Activated CD8-positive, alpha-beta memory T cell treated with anti-CD3 and anti-CD28 coated beads for 4 hours (primary cell): ENCODE measurements around the gene ZNF341.
A peak's percentile ranks its signal among the peaks of the same experiment; 100 is the strongest.
"Not testable (repeated sequence)": the region's sequence is repeated elsewhere in the genome, so short reads cannot be mapped to it uniquely, and the experiment has no call there.

ENCODE experiments used
- DNase-seq, 2 donors: peaks; one replicate each; pipeline ENCODE4 v3.0.0-alpha.2; 2020; ENCODE audit warnings: low read depth in 2 of 2

ZNF341 gene

DNA sequence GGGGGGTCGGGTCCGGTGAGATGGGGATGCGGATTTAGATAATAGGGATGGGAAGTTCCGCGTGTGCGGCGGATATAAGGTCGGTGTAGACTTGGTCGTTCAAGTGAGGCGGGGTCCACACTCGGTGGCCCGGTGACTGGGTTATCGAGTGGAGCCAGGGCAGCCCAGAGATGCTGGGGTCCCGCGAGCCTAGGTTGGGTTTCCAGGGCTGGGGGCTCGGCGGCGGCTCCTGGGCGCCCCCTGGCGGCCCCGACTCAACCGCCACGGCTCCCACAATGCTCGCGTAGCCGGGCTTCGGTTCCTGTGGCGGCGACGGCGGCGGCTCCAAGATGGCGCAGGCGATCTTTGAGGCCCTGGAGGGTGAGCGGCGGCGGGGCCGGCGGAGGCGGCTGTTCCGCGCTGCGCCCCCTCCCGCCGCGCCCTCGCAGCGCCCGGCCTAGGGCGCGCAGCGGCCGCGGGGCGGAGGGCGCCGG lies at the start of gene ZNF341:
TSS of gene ZNF341 (plus strand) at position 304 of the 473 bp plus-strand sequence. CDS start at position 330, 26 bp downstream.
- DNase-seq: peak; percentile 73 to 78

DNA sequence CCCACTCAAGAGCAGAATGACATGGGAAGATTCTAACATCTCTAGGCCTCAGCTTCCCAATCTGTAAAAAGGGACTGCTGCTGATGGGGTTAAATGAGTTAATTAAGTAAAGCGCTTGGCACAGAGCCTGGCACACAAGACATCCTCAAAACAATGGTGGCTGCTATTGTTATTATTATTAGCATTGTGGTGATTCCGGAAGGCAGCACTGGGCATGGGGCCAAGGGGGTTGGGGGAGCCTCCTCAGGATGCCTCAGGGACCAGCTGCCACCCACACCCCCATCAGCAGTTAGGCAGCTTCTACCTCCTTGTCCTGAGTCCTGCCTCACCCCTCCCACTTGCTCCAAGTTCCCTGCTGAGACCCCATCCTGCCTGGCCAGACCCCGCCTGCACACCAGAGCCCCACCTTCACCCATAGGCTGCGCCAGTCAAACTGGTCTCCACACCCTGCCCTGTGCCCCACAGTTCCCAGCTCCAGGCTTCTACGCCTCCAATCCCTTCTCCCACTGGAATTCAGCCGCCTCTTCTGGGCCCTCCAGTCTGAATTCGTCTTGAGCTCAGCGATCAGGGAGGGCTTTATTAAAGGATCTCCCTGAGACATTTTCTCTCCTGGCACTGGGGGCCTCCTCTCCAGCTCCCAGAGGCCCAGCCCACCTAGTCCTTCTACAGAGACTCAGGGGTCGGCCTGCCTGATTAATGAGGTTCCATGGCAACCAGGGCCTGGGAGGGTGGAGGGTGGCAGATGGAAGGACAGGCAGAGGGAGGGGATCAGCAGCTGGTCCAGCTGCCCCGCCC lies 47.1 kb upstream of the ZNF341 start:
- DNase-seq: no peak

GRCh38 chr20:33685328-33686099 lies 46.3 kb upstream of the ZNF341 start:
- DNase-seq: no peak

DNA sequence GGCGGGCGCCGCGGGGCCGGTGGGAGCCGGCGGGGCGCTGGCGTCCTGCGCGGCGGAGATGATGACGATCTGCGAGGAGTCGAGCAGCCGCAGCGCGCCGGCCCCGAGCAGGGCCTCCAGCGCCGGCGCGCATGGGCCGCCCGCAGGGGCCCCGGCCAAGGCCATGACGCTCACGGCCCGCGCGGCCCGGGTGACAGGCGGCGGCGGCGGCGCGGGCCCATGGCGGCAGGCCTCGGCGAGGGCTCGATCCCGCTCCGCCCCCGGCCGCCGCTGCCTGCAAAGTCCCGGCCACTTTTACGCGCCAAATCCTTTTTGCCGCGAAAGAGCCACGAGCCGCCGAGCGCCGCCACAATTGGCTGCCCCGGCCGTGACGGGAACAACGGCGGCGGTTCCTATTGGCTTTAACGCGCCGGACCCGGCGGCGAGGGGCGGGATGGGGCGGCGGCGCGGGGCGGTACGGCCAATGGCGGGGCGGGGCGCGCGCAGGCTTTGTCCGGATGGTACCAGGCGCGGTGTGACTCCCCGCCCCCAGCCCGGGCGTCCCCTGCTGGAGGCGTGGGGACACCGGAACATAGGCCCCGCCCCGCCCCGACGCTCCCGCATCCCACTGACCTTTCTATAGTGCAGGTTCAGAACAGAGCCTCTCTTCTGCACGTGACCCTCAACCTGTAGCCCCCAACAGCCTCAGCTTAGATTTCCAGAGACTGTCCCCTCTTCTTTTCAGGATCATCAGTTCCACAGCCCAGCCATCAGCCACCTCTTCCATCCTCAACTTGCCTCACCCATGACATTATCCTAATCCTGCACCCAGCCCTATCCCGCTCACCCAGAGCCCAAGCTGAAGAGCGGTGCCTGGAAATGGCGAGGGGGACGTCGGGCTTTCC lies 45.5 kb upstream of the ZNF341 start, which contains the start of gene E2F1:
TSS of gene E2F1 (minus strand) at position 286 of the 884 bp plus-strand sequence. CDS start at position 165, 121 bp downstream.
- DNase-seq: peak; percentile 83 to 90

DNA sequence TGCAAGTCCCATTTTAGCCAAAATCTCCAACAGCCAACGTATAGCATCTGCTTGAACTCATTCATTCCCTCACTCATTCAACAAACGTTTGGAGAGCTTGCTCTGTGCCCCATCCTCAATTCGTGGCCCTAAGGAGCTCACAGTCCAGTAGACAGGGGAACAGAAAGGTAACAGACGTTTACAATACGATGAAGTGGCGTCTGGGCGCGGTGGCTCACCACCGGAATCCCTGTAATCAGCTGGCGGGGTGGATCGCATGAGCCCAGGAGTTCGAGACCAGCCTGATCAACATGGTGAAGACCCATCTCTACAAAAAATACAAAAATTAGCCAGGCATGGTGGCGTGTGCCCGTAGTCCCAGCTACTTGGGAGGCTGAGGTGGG lies 44.8 kb upstream of the ZNF341 start:
- no peak for DNase-seq

DNA sequence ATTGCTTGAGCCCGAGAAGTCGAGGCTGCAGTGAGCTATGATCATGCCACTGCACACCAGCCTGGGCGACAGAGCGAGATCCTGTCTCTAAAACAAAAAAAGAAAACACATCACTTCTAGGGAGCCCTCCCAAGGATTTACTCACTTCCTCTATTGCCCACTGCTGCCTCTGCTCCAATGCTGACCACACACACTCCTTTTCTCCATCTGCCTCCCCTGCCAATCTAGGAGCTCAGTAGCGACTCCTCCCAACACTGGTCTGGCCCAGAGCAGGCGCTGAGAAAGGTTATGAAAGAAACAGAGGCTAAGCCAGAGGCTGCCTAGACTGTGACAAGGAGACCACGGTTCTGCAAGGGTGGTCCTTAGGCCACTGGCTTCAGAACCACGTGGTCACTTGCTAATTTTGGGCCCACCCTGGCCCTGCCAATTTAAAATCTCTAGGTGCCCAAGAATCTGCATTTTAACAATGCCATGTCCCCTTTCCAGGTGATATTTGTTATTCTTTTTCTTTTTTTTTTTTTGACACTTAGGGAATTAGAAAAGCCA lies 44.4 kb upstream of the ZNF341 start:
- DNase-seq: no peak

- DNase-seq: no peak
Observed at GRCh38 chr20:33687993-33688937, 43.5 kb upstream of the ZNF341 start.

- no peak for DNase-seq
Observed at GRCh38 chr20:33688938-33689424, 42.8 kb upstream of the ZNF341 start.

GRCh38 chr20:33689493-33689892 lies 42.3 kb upstream of the ZNF341 start:
- DNase-seq: no peak

- DNase-seq: peak in 1 of 2 donors; percentile 33
Observed at GRCh38 chr20:33689973-33690372, 41.8 kb upstream of the ZNF341 start.

DNA sequence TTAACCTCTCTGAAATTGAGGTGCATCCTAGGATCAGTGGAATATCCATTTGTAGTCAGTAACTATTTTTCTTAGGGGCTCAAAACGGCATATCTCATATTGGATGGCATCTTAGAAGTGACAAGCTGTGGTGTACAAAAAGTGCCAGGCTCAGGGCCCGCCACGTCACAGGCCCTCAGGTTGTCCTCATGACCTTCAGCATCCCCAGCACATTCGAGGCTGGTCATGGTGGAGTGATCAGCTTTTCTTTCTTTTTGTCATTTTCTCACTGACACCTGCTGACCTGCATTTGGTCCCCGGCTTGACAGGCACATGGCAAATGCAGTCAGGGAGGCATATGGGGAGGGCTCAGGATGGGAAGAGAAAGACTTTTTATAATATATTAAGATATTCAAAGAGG lies 38.5 kb upstream of the ZNF341 start:
- DNase-seq: no peak

DNA sequence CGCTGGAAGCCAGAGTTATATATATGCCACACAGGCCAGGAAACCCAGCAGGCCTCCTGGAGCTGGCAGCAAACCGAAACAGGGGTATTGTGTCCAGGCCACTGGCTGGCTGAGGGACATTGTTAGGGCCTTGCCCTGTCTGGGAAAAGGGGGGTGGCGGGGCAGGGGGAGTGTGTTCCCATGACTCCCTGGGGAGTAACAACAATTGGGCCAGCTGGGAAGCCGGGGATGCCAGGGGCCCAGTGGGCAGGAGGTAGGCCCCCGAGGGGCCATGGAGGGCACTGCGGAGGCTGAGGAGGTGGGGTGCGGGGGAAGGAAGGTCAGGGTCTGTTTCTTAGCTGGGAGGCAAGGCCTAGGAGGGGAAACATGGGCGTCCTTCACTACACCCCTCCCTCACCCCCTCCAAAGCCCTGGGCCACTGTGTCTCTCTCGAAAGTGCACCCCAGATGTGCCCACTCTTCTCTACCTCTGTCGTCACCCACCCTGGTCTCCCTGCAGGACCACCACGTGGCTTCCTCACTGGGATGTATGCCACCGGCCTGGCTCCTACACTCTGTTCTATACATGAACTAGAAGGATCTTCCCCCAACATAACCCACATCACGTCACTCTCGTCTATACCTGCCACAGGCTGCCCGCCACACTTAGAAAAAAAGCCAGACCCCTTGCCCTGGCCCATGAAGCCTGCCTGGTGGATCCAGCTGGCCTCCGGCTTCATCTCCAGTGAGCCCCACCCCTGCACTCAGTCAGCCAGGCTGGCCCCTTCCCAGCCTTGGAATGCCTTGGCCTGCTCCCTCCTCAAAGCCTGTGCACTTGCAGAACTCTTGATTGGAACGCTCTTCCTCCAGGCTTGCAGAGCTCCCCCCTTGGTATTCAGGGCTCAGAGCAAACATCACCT lies 37.8 kb upstream of the ZNF341 start:
- DNase-seq: no peak

GRCh38 chr20:33694639-33695012 lies 37.2 kb upstream of the ZNF341 start:
- DNase-seq: no peak

GRCh38 chr20:33696448-33696847 lies 35.3 kb upstream of the ZNF341 start:
- no peak for DNase-seq

GRCh38 chr20:33697129-33697528 lies 34.7 kb upstream of the ZNF341 start:
- no peak for DNase-seq

- not testable (repeated sequence) for DNase-seq
Observed at GRCh38 chr20:33698966-33699365, 32.8 kb upstream of the ZNF341 start.

GRCh38 chr20:33700696-33701441 lies 30.9 kb upstream of the ZNF341 start:
- not testable (repeated sequence) for DNase-seq
